Epithelial cell of prostate (primary cell): ENCODE data around the gene ARHGEF16.

Experiments
- DNase-seq: peaks from one replicate; pipeline ENCODE4 v3.0.0-alpha.2; 2011; ENCODE audit warnings: low read depth, low spot score
- H3K27ac ChIP-seq: fragments of 450-650 bp; 2 replicates; pipeline ENCODE4 v1.5.1; 2017; ENCODE audit warnings: mild to moderate bottlenecking

ARHGEF16 gene

DNA sequence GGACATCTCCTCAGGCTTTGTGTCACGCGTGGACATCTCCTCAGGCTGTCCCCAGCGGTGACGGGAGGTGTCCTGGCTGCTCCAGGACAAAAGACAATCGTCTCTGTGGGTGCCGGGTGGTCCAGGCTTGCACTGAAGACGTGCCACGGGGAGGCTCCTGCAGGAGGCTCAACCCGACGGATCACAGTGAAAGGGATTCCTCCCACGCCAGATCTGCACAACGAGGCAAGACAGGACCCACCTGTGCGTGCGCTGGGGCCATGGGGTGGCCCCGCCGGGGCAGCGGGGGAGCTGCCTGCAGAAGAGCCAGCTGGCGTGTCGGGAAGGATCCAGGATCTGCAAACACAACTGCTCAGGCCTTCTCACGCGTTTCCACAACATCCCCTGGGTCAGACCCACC lies 18.8 kb upstream of the ARHGEF16 start:
- no peak for DNase-seq
- no peak overlapping the region for H3K27ac ChIP-seq

DNA sequence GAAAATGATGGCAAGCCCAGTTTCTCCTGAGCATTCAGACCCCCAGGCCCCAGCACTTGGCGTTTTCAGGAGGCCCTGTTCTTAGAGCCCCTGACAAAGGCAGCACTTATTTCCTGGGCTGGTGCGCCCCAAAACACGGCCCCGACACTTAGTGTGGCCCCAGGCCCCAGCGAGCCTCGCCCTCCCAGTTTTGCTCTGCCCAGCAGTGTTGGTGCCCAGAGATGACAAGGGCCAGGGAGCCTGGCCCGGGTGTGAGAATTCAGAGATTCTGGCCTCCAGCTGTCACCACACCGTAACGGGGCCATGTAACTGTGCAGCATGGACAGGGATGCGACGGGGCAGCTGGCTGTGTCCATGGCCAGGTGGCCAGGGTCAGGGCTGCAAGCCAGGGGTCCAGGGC lies 18.0 kb upstream of the ARHGEF16 start:
- H3K27ac ChIP-seq: no peak overlapping the region
- DNase-seq: no peak

DNA sequence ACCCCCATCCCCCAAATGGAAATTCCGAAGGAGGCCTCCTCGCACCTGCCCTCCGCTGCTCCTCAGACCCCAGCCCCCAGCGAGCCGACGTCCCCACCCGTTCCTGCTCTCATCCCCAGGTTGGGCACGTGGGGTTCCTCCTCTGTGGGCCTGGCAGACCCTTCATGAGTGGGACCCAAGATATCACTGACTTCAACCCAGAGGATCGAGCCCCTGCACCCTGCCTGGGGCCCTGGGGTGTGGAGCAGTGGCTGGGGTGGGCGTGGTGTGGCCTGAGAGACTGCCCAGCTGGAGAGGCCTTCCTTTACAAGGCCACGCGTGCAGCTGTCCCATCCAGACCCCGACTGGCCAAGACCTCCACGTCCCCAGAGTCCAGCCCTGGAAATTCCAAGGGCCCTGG lies 17.6 kb upstream of the ARHGEF16 start:
- no peak for DNase-seq

DNA sequence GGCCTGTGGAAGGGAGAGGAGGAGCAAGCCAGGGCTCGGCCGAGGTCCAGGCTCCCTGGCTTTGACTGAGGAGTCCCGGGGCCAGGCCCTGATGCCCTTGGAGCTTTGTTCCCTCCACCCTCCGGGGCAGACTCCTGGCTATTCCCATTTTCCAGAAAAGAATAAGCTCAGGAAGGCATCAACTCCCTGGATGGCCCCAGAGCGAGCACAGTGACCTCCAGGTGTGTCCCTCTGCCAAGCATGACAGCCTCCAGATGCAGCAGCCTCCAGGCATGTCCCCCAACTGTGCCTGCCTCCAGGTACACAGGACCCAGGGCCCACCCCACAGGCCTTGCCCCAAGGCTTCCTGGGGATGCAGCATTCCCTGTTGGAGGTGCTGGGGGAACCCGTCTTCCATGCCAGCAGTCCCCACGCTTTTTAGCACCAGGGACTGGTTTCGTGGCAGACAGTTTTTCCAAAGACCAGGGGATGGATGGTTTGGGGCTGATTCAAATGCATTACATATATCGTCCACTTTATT lies 15.7 kb upstream of the ARHGEF16 start:
- no peak overlapping the region for H3K27ac ChIP-seq
- DNase-seq: no peak

More for the DNA sequence above, 17.6 kb upstream of the ARHGEF16 start:
- no peak overlapping the region for H3K27ac ChIP-seq

DNA sequence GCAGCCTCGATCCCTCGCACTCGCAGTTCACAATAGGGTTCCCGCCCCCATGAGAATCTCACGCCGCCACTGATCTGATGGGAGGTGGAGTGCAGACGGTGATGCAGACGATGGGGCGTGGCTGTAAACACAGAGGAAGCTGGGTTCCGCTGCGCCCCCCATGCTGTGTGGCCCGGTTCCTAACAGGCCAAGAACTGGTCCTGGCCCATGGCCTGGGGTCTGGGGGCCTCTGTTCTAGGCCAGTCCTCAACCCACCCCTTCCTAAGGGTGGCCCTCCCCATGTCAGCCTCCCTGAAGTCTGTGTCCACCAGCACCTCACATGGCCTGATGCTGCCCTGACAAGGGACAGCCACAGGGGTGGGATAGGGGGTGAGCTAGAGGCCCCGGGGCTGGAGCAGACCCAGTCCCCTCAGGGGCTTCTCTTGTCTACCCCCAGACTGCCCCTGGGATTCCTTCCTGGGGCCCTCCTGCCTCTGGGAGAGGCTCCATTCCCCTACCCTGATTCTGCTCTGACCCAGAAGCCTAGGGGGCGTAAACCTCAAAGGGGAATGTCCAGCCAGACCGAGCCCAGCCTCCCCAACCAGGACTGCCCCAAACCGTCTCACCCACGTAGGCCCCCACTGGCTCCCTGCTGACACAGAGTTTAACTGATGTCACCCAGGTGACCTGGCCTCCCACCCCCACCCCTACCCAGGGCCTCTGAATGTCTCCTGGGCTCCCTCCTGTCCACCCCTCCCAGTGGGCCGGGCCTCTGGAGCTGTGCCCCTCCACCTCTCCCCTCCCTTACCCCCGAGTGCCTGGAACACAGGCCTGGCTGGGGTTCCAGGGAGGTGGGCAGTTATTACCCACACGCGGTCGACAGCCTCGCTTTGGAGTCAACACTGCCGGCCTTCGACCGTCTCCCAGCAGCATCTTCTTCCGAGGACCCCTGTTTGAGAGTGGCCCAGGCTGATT lies 14.8 kb upstream of the ARHGEF16 start:
- no peak for DNase-seq
- H3K27ac ChIP-seq: no peak overlapping the region

DNA sequence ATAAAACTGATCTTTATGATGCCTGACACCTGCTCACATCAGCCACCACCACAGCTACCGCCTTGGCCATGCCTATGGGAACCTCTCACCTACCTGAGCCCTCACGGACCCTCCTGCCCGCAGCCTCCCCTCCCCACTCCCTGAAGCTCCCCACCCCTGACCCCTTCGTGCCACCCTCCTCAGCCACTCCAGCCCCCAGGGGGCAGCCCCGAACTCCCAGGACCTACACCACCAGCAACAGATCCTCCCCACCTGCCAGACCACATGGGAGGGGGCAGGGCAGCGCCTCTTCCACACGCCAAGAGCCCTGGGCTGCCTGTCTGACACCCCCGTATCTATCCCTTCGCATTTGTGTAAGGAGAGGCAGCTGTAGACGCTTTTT lies 14.2 kb upstream of the ARHGEF16 start:
- DNase-seq: no peak
- no peak overlapping the region for H3K27ac ChIP-seq

DNA sequence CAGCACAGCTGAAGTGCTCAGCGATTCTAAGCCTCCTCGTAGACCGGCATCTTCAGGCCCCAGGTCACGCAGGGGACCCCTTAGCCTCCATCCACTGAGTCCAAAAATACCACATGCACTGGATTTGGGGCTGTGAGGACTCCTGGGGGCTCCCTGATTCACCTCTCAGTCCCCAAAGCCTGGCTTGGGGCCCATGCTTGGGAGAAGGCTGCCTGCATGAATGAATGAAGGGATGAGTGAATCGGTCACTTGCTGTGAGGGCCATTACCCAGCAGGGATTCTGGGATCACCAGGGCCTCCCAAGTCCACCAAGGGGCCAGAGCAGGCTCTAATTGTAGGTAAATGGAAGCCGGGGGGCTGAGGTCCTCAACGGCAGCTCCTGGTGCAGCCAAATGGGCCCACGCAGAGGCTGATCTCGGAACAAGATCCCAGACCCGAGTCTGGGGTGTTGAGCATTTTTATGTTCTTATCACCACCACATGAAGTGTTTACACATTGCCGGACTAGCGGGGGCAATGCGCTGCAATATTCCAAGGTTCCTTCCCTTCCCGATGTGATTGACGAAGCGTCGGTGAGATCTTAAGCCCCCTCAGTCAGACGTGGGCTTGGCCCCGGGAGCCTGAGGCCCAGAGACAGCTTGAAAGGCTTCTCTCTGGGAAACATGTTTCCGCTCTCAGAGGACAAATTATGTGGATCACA lies 13.6 kb upstream of the ARHGEF16 start:
- no peak overlapping the region for H3K27ac ChIP-seq
- no peak for DNase-seq

DNA sequence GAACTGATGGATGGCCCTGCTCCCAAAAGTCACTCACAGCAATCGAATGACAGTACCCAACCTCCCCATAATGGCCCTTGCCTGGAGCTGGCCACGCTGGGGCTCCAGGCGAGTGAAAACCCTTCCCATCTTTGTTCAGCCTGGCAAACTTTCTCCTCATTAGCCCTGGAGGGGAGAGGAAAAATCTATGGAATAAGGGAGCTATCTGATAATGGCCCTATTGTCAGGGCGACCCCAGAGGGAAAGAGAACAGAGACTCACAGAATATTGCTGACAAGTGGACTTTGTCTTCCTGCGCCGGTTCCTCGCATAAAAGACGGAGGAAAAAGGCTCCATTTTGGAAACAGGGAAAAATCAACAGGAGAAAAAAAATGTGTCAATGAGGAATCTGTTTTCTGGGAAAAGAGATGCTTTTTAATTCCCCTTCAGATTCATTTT lies 13.0 kb upstream of the ARHGEF16 start:
- H3K27ac ChIP-seq: no peak overlapping the region
- no peak for DNase-seq

DNA sequence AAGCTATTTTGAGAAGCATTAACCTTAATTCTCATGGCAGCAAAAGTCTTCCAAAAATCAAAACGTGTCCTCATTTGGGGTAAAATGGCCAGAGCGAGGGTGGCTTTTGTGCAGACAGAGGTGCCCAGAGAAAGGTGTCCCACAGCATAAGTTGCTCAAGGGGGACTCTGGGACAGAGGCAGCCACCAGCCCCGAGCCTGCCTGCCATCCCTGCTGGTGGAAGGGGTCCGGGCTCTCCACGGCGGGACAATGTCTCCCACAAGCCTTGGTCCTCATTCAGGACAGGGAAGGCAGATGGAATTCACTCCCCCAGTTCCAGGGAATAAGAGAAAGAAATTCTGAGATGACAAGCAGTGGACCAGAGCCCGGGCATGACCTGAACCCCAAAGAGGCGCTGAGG lies 12.6 kb upstream of the ARHGEF16 start:
- no peak overlapping the region for H3K27ac ChIP-seq

DNA sequence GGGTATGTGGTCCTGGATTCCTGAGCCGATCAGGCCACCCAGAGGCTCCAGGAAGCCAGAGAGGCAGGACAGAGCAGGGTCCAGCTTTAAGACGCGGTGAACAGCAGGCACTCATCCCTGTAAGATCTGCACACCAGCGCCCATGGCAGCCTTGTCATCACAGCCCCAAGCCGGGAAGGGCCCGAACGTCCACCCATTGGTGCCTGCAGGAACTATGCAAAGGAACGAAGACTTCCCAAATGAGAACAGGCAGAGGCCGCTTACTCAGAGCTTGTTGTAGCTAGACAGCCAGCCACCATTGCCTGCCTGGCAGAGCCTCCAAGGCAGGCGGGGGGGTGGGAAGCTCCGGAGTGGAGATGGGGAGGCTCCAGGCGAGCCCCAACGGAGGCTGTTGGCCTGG lies 12.1 kb upstream of the ARHGEF16 start:
- no peak for DNase-seq
- no peak overlapping the region for H3K27ac ChIP-seq

More for the DNA sequence above, 12.6 kb upstream of the ARHGEF16 start:
- no peak for DNase-seq

DNA sequence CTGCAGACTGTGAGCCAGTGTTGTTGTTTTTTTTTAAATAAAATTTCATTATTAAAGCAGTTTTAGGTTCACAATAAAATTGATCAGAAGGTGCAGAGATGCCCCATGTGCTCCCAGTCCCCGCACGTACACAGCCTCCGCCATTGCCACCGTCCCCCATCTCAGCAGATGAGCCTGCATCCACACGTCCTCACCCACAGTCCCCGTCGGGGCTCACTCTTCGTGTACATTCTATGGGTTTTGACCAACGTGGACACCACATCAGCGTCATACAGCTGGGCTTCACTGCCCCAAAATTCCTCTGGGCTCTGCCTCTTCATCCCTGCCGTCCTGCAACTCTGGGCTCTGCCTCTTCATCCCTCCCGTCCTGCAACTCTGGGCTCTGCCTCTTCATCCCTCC lies 11.6 kb upstream of the ARHGEF16 start:
- no peak for DNase-seq
- H3K27ac ChIP-seq: no peak overlapping the region

DNA sequence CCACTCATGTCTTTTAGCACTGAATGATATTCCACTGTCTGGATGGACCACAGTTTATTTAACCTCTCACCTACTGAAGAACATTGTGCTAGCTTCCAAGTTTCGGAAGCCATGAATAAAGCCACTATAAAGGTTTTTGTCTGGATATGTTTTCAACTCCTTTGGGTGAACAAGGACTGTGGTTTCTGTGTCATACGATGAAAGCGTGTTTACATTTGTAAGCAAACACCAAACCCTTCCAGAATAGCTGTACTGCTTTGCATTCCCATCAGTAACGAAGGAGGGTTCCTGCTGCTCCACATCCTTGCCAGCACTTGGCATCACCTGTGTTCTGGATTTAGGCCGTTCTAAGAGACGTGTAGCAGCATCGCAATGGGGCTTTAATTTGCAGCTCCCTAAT lies 10.7 kb upstream of the ARHGEF16 start:
- H3K27ac ChIP-seq: no peak overlapping the region
- no peak for DNase-seq

DNA sequence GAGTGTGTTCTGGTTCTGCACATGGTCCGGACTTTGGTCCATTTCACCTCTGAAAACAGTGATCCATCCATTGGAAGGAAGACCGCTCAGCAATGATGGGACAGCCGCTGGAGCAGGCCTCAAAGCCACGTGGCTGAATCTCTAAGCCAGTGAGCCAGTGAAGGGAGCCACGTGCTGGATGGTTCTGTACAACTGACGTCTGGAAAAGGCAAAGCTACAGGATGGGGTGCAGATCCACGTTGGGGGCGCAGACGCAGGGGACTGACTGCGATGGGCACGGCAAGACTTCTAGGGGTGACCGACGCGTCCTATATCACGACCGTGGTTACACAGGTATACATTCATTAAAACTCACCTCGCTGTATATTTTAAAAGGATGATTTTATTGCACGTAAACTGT lies 10.2 kb upstream of the ARHGEF16 start:
- no peak for DNase-seq
- H3K27ac ChIP-seq: no peak overlapping the region

DNA sequence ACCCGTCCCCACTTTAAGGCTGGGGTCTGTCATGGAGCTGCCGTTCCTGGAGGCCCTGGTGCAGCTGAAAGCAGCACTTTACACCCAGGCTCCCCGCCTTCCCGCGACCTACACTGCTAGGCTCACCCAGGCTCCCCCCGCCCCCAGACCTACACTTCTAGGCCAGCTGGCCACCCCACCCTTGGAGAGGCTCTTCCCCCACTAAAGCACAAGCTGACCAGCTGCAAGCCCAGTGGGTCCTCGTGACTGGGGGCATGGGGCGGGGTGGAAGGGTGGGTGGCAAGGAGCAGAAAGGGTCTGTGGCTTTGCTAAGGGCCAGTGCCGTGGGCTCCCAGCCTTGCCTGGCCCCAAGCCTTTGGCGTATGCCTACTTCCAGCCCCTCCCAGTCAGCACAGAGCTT lies 9.7 kb upstream of the ARHGEF16 start:
- no peak for DNase-seq
- no peak overlapping the region for H3K27ac ChIP-seq

DNA sequence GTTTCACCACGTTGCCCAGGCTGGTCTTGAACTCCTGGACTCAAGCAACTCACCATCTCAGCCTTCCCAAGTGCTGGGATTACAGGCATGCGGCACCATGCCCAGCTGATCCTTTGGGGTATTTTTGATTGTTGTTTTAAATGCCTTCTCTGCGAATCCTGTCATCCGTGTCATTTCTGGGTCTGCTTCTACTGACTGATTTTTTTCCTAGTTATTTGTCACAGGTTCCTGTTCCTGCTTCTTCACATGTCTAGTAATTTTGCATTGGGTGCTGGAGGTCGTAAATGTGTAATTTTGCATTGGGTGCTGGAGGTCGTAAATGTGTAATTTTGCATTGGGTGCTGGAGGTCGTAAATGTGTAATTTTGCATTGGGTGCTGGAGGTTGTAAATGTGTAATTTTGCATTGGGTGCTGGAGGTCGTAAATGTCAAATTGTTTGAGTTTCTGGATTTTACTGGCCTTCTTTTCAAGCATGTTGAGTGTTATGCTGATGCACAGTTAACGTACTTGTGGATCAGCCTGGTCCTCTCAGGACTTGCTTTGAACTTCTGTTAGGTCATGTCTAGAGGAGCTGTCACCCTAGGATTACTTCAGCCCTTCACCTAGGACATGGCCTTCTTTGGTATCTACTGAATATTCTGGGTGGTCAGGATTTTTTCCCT lies 4.1 kb upstream of the ARHGEF16 start:
- no peak for DNase-seq
- no peak overlapping the region for H3K27ac ChIP-seq

DNA sequence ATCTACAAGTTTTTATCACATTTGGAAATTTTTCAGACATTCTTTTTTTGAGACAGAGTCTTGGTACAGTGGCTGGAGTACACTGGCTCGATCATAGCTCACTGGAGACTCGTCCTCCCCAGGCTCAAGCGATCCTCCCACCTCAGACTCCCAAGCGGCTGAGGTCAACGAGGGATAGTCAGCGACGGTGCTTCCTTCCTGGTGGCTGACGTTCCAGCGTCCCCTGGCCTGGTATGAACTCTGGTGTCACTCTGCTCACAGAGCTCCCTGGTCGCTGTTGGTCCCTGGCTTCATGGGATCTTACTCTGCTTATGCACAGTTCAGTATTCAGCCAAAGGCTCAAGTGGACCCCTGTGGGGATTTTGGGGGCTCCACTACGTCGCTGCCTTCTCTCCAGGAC lies 3.5 kb upstream of the ARHGEF16 start:
- DNase-seq: no peak
- no peak overlapping the region for H3K27ac ChIP-seq

DNA sequence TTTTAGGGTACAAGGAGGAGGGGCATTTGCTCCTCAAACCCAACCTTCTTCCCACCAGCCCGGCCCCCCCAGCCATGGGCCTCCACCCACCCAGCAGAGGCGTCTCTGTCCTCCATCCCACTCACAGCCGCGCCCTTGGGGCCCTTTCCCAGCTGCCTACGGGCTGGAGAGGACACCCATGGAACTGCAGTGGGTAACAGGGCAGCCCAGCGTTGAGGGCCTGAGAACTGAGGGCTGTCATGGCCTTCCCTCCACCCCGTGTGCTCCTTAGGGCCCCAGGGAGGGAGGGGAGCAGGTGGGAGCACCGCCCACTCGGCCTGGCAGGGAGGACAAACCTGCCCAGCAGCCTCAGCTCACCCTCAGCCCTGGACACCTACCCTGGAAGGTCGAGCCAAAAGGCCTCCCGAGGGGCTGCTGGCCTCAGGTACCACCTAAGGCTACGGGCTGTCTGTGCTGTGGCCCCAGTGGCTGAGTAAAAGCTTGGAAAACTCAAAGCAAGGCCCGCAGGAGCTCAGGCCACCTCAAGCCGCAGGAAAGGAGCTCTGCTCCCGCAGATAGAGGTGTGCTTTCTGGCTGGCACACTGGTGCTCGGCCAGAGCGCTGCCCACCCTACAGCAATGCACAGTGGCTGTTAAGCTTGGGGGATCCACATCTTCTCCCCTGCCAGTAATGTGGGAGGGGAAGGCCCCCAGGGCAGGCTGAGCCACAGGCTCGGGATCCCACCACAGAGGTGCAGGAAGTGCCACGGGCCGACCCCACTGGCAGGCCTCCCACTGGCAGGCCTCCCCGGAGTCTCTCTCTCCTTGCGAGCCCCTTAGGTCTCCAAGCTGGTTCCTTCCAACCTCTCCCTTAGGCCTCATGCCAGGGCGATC lies 2.2 kb upstream of the ARHGEF16 start:
- DNase-seq: no peak
- no peak overlapping the region for H3K27ac ChIP-seq

DNA sequence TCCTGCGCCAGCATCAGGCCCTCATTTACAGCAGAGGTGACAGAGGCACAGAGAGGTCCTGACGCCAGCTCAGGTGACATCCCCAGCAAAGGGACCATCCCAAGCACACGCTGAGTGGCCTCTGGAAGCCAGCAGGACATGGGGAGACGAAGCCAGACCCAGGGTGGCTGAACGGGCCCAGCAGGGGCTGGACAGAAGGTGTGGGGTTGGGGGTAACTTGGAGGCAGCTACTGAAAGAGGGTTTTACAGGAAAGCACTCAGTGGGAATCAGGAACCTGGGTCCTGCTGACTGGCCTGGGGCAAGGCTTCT lies 1.6 kb upstream of the ARHGEF16 start:
- DNase-seq: no peak
- no peak overlapping the region for H3K27ac ChIP-seq

DNA sequence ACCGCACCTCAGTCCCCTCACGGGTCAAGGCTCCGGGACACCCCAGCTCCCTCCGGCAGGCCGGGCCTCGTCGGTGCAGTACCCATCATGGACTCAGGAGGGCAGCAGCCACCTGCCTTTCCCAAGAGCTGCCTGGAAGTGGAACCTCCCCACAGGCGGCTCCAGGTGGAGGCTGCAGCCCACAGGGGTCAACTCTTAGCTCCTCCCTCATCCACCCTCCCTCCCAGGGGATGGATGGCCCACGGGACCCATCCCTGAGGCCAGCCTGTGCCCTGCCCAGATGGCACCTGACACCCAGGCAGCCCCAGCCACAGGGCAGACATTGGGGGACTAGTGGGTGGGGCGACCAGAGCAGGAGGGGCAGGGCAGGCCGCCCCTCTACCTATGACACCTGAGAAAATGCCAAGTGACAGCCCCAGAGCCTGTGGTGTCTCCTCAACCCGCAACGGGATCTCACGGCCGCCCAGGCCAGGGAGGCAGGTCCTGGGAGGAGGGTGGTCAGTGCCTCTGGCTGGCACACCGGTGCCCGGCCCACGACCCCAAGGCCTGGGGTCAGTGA lies 1.2 kb upstream of the ARHGEF16 start:
- peak overlapping the region; percentile 46 for H3K27ac ChIP-seq
- DNase-seq: no peak
